Measurements from ENCODE around the gene CCDC8.

GRCh38 chr19:46371371-46371901 is 41.9 kb downstream of the CCDC8 start:
- no peak for TF ChIP-seq EP300 (IDR thresholded peaks at IDR 0.05)
- no peak for TF ChIP-seq POLR2A (IDR thresholded peaks at IDR 0.05)
